ENCODE data around the gene IFITM2.
"Not testable (repeated sequence)": the region's sequence is repeated elsewhere in the genome, so short reads cannot be mapped to it uniquely, and the experiment has no call there.

The IFITM2 gene

DNA sequence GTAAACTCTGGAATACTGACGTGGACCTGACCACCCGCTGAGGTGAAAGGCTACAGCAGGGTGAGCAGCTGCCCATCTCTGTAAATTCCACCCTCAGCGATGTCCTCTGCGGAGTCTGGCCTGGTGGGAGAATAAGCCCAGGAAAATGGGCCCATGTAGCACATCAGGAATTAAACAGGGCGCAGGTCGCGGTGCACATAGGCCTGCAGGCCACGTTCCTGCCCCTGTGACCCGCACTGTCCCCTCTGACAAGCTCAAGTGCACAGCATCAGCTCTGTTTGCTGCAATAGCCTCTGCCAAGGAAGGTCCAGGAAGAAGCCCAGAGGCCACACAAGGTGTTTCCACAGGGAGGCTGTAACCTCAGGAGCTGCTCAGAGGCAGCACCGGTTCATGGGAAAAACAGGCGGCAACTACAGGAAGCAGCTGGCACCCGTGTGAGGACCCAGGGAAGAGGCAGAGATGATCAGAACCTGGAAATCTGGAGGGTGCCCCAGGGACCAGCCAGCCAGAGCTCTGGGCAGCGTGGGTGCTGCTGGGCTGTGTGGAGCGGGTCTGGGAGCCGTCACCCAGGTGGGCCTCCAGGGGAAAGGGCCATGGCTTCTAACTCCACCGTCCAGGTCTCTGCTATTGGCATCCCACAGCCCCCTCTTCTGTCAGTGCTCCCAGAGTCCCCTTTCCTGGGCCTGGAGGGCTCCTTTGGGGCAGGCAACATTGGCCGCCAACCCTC lies 808 bp upstream of the IFITM2 start:
- no peak for DNase-seq

DNA sequence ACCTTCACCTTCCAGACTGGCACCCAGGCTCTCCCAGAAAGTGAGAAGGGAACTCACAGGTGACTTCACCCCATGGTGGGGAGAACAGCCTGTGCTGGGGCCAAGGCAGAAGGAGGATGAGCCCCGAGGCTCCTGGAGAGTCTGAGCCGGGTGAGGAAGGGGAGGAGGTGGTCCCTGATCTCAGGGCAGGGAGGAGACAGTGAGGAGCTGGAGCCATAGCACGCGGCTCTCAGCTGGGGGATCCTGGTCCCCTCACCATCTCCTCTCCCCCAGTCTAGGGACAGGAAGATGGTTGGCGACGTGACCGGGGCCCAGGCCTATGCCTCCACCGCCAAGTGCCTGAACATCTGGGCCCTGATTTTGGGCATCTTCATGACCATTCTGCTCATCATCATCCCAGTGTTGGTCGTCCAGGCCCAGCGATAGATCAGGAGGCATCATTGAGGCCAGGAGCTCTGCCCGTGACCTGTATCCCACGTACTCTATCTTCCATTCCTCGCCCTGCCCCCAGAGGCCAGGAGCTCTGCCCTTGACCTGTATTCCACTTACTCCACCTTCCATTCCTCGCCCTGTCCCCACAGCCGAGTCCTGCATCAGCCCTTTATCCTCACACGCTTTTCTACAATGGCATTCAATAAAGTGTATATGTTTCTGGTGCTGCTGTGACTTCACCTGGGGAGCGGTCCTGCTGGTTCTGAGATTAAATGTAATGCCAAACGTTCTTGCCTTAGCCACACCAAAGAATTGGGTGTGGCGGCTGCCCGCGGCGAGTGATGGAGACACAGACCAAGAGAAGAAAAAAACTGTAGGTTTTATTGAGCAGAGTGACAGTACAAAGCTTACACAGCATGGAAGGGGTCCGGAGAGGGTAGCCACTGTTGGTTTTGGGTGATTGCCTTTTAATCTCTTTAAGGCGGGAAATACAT lies 1.4 kb downstream of the IFITM2 start:
- not testable (repeated sequence) for DNase-seq

DNA sequence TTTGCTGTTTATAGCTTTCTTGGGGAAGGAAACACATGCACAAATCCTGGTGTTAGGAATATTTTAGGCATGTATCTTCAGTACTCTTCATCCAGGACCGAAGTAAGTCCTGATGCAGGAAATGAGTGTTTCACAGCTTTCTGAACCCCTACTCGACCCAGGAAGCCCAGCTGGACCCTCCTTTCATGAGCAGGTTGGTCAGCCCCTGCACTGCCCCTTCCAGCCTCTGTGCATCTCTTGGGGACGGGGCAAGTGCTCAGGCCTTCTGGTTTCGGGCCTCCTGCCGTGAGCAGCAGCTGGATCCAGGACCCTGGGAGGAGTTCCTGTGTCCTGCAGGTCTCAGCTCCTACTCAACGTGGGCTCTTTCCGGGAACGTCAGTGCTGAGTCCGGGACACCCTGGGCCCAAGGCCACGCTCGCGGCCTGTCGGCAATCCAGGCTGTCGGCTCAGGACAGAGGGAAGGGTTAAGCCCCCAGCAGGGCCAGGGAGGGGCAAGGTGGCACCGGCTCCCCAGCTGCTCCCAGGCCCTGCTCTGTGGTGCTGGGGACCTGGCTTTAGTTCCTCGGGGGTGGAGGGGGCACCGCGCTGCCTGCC lies 2.5 kb downstream of the IFITM2 start:
- DNase-seq, result not testable (repeated sequence)

DNA sequence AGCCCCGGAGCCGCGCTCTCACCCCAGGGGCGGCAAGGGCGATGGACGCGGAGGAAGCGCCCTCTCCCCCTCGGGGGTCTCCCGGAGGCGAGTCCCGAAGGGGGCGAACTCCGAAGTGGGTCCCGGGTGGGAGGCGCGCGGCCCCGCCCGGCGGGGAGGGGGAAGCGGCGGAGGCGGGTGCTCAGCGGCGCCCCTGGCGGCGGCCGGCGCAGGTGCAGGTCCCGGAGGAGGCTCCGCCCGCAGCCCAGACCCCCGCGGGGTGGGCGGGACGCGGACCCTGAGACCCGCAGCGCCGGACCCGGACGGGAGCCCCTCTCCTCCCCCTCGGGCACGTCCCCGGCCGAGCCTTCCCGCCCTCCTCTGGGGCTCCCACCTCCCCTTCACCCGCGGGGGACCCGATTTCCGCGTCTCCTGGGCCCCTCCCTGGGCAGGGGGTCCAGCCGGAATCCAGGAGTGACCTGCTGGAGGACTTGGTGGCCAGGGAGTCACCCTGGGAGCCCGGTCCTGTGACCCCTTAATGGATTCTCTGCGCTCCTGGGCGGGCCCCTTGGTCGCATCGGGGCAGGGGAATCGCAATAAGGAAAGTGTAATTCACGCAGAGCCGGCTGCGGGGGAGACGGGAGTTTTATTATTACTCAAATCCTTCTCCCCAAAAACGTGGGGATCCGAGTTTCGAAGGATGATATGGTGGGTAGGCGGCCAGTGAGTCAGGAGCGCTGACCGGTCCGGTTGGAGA lies 3.6 kb downstream of the IFITM2 start:
- not testable (repeated sequence) for DNase-seq

DNA sequence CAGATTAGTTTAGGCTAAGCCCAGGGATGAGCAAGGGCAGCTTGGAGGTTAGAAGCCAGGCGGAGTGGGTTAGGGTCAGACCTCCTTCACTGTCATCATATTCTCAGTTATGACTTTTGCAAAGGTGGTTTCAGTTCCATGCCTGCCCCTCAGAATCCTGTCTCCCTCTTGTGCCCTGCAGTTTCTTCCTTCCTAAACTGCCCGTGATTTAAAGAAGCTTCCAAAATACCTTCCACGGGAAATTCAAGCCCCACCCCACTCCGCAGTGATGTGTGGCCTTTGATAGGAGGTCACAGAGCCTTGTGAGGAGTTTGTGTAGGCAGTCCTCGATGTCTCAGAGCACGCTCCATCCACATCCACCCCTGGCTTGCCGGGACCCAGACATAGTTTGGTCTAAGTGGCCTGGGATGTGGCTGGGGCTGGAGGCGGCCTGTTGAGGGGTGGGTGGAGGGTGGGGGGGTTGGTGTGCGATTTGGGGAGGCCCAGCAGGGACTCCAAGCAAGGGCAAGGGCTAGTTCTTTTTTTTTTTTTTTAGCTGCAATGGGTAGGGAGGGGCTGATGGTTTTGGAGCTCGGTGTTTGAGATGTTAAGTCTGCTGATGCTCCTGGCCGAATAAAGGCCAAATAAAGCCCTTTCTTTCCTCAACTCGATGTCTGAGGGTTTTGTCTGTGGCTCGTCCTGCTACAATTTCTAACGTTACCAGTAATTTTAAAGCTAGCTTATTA lies 4.6 kb downstream of the IFITM2 start:
- no peak for DNase-seq

DNA sequence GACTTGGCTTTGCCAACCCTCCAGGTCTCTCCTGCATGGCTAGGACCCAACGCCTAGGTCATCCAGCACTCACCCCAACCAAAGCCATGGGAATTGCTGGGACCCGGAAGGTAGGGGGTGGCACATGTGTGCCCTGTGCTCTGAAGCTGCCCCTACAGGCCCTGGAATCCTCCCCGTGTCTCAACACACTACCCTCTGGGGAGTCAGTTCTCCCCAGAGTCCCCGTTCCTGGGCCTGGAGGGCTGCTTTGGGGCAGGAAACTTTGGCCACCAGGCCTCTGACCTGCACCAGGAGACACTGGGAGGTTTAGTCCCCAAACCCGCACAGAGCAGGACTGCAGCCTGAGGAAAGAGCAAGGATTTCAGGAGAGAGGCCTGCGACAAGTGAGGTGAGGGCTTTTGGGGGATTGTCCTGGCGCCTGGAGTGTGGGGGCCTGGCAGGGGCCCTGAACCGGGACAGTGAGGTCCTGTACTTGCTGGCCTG lies 5.7 kb downstream of the IFITM2 start:
- no peak for DNase-seq

DNA sequence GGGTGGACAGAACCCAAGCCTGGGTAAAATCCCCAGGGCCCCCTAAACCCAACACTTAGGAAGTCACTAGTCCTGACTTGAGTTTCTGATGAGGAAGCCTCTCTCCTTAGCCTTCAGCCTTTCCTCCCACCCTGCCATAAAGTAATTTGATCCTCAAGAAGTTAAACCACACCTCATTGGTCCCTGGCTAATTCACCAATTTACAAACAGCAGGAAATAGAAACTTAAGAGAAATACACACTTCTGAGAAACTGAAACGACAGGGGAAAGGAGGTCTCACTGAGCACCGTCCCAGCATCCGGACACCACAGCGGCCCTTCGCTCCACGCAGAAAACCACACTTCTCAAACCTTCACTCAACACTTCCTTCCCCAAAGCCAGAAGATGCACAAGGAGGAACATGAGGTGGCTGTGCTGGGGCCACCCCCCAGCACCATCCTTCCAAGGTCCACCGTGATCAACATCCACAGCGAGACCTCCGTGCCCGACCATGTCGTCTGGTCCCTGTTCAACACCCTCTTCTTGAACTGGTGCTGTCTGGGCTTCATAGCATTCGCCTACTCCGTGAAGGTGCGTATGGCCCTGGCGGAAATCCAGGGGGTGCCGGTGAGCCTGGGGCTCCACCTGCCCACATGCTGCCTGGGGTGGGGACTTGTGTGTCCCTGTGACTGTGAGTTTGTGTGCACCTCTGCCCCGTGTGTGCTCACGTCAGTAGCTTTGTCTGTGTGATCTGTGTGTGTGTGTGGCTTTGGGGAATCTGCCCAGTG lies 6.4 kb downstream of the IFITM2 start, which contains the start of gene IFITM1:
IFITM1 (plus strand) TSS at position 254 of the 767 bp plus-strand sequence; CDS start at position 385, 131 bp downstream.
- no peak for DNase-seq

DNA sequence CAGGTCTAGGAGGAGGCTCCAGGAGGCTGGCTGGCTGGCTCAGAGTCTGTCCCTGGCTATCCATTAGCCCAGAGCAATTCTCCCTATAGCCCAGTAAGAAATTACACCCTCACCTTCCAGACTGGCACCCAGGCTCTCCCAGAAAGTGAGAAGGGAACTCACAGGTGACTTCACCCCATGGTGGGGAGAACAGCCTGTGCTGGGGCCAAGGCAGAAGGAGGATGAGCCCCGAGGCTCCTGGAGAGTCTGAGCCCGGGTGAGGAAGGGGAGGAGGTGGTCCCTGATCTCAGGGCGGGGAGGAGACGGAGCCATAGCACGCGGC lies 6.9 kb downstream of the IFITM2 start:
- DNase-seq, result not testable (repeated sequence)

DNA sequence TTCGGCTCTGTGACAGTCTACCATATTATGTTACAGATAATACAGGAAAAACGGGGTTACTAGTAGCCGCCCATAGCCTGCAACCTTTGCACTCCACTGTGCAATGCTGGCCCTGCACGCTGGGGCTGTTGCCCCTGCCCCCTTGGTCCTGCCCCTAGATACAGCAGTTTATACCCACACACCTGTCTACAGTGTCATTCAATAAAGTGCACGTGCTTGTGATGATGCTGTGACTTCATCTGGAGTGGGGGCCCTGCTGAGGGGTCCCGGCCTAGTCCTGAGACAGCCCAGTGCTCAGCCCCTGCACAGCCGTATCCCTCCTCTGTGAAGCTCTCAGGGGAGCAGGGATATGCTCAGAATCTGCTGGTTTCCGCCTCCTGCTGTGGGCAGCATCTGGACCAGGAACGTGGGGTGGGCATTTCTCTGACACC lies 7.5 kb downstream of the IFITM2 start:
- DNase-seq, result no peak

DNA sequence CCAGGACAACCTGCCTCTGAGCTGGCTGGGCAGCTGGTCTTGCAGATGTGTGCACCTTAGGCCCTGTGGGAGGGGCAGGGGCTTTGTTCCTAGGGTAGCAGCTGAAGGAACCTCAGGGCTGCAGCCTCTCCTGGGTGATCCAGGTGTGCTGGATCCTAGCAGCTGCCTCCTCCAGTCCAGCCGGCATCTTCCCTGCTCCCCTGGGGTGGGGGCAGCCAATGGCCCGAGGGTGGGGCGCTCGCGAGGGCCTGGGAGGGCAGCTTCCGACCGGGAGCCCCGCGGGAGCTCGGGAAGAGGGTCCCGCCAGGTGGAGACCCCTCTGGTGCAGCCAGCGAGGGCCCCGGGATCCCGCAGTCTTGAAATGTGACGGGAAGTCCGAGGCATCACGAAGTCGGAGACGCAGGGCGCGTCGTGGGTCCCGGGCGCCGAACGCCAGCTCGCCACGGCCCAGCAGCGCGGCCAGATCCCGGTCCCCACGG lies 7.9 kb downstream of the IFITM2 start:
- DNase-seq, result no peak

DNA sequence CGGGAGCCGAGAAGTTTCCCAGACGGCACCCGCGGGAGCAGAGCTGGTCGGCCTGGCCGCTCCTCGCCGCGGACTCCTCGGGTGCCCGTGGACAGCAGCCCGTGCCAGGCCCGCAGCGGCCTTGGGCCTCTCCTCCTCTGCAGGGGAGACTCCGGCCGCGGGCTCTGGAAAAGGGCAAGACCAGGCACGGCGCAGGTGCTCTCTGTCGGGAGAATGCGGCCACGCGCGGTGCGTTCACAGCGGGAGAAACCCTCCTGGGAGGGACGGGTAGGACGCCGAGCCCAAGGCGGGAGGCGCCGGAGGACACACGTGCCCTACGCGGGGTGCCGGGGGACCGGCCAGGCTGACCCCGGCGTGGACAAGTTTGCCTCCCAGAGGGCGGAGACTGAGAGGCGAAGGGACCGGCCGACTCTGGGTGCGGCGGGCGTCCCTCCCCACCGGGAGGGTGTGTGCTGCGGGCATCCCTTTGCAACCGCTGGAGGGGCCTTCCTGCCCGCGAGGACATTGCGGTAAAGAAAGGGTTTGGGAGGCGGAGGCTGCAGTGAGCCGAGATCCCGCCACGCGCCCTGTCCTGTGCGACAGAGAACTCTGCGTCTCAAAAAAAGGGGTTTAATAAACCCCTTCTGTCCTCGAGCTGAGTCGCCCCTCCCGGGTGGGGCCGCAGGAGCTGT lies 8.6 kb downstream of the IFITM2 start:
- no peak for DNase-seq

DNA sequence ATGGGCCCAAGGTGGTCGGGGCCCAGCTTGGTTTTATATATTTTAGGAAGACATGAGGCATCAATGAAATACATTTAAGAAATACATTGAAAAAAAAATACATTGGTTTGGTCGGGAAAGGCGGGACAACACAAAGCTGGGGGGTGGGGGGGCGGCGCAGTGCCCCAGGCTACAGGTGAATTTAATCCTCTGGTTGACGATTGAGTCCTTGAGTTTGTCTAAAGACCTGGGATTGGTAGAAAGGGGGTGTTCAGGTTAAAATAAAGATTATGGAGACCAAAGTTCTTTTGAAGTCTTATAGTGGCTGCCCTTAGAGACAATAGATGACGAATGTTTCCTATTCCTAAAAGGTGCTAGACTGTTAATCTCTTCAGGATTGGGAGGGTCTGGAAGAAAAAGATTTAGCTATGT lies 9.3 kb downstream of the IFITM2 start:
- no peak for DNase-seq

DNA sequence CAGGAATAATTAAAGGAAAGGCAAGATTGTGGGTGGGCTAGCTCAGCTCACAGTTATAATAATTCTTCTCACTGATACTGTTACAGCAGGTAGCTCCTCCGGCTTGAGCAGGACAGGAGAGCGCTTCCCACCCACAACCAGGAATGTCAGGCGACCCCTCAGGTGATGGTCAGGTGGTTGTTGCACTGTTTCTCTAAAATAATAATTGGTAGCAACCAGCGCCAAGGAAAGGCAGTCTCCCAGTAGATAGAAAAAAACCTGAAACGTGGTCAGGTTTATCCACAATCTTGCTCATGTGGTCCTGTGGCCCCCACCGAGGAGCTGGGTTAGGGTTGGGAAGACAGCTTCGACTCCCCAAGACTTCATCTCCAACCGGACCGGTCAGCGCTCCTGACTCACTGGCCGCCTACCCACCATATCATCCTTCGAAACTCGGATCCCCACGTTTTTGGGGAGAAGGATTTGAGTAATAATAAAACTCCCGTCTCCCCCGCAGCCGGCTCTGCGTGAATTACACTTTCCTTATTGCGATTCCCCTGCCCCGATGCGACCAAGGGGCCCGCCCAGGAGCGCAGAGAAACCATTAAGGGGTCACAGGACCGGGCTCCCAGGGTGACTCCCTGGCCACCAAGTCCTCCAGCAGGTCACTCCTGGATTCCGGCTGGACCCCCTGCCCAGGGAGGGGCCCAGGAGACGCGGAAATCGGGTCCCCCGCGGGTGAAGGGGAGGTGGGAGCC lies 10.2 kb downstream of the IFITM2 start:
- not testable (repeated sequence) for DNase-seq

DNA sequence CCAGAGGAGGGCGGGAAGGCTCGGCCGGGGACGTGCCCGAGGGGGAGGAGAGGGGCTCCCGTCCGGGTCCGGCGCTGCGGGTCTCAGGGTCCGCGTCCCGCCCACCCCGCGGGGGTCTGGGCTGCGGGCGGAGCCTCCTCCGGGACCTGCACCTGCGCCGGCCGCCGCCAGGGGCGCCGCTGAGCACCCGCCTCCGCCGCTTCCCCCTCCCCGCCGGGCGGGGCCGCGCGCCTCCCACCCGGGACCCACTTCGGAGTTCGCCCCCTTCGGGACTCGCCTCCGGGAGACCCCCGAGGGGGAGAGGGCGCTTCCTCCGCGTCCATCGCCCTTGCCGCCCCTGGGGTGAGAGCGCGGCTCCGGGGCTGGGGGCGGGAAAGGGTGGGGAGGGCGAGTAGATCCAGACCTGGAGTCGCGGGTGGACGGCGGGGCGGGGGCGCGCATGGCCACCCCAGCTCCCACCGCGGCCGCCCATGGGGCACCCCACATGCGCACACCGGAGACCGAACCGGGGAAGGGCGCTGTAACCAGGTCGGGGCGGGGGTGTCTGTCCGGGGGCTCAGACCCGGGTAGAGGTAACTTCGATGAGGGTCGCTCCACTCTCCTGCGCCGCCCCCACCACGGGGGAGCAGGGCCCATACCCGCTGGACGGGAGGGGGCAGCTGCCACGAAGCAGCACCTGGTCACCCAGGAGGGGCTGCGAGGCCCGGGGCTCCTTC lies 10.9 kb downstream of the IFITM2 start:
- DNase-seq, result not testable (repeated sequence)

DNA sequence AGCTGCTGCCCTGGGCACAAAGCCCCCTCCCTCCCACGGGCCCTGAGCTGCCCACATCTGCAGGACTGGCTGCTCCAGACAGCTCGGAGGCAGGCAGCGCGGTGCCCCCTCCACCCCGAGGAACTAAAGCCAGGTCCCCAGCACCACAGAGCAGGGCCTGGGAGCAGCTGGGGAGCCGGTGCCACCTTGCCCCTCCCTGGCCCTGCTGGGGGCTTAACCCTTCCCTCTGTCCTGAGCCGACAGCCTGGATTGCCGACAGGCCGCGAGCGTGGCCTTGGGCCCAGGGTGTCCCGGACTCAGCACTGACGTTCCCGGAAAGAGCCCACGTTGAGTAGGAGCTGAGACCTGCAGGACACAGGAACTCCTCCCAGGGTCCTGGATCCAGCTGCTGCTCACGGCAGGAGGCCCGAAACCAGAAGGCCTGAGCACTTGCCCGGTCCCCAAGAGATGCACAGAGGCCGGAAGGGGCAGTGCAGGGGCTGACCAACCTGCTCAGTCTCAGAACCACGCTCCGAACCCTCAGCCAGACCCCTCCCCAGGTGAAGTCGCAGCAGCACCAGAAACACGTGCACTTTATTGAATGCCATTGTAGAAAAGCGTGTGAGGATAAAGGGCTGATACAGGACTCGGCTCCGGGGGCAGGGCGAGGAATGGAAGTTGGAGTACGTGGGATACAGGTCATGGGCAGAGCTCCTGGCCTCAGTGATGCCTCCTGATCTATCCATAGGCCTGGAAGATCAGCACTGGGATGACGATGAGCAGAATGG lies 11.7 kb downstream of the IFITM2 start:
- DNase-seq, result not testable (repeated sequence)

DNA sequence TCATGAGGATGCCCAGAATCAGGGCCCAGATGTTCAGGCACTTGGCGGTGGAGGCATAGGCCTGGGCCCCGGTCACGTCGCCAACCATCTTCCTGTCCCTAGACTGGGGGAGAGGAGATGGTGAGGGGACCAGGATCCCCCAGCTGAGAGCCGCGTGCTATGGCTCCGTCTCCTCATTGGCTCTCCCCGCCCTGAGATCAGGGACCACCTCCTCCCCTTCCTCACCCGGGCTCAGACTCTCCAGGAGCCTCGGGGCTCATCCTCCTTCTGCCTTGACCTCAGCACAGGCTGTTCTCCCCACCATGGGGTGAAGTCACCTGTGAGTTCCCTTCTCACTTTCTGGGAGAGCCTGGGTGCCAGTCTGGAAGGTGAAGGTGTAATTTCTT lies 12.3 kb downstream of the IFITM2 start:
- not testable (repeated sequence) for DNase-seq

DNA sequence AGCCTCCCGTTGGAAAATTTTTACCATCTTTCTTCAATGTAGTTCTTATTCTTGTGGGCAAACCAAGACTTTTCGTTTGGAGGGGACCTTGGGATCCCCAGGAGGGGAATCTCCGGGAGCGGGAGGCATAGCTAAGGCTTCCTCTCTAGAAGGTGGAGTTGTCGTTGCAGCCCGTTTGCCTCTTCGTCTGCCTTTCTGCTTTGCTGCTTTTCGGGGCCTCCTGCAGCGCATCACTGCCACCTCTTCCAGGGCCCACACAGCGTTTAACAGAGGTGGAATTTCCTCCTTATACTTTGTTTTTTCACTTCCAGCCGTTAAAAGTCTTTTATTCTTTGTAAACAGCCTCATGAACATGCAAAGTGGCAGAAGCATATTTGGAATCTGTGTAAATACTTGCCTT lies 16.5 kb downstream of the IFITM2 start:
- DNase-seq, result no peak
